ENCODE measurements around the gene STPG2.

Gene STPG2

GRCh38 chr4:98166025-98166730 is 22.9 kb upstream of the STPG2 start:
- TF ChIP-seq CTCF (IDR thresholded peaks at IDR 0.05; ENCODE audit: control insufficient read depth, extremely low read depth, insufficient read depth): no peak
- DNase-seq (ENCODE audit: low read depth): peak; percentile 79
- no peak overlapping the region for H3K4me3 ChIP-seq (ENCODE audit: low read depth, low read length)

- H3K4me3 ChIP-seq (ENCODE audit: low read depth, low read length): no peak overlapping the region
- no peak for DNase-seq (ENCODE audit: low read depth)
- TF ChIP-seq CTCF (IDR thresholded peaks at IDR 0.05; ENCODE audit: control insufficient read depth, extremely low read depth, insufficient read depth): no peak
These were observed 19.4 kb upstream of the STPG2 start for GRCh38 chr4:98162696-98163095.

GRCh38 chr4:98151145-98151924 is 8.1 kb upstream of the STPG2 start:
- TF ChIP-seq CTCF (IDR thresholded peaks at IDR 0.05; ENCODE audit: control insufficient read depth, extremely low read depth, insufficient read depth): no peak
- H3K4me3 ChIP-seq (ENCODE audit: low read depth, low read length): no peak overlapping the region
- no peak for DNase-seq (ENCODE audit: low read depth)

- TF ChIP-seq CTCF (IDR thresholded peaks at IDR 0.05; ENCODE audit: control insufficient read depth, extremely low read depth, insufficient read depth): peak; percentile 20; the same call in 1 of the 2 replicates
- H3K4me3 ChIP-seq (ENCODE audit: low read depth, low read length): no peak overlapping the region
- no peak for DNase-seq (ENCODE audit: low read depth)
These were observed 7.0 kb upstream of the STPG2 start for GRCh38 chr4:98150092-98150761.

GRCh38 chr4:98148856-98149255 is 5.6 kb upstream of the STPG2 start:
- no peak for TF ChIP-seq CTCF (IDR thresholded peaks at IDR 0.05; ENCODE audit: control insufficient read depth, extremely low read depth, insufficient read depth)
- DNase-seq (ENCODE audit: low read depth): no peak
- H3K4me3 ChIP-seq (ENCODE audit: low read depth, low read length): no peak overlapping the region

- DNase-seq (ENCODE audit: low read depth): no peak
- no peak overlapping the region for H3K4me3 ChIP-seq (ENCODE audit: low read depth, low read length)
- no peak for TF ChIP-seq CTCF (IDR thresholded peaks at IDR 0.05; ENCODE audit: control insufficient read depth, extremely low read depth, insufficient read depth)
These were observed 17.1 kb downstream of the STPG2 start for GRCh38 chr4:98126141-98126540.

Data from LNCaP clone FGC (cell line).